ENCODE data around the gene TH.
"Not testable (repeated sequence)": the region's sequence is repeated elsewhere in the genome, so short reads cannot be mapped to it uniquely, and the experiment has no call there.

The TH gene

GRCh38 chr11:2128130-2128510 is 43.5 kb downstream of the TH start:
- no peak for DNase-seq

GRCh38 chr11:2127482-2128129 is 44.0 kb downstream of the TH start:
- no peak for DNase-seq

GRCh38 chr11:2126520-2127085 is 45.0 kb downstream of the TH start:
- DNase-seq = no peak

- DNase-seq = not testable (repeated sequence)
Measured at GRCh38 chr11:2124736-2125484, 46.7 kb downstream of the TH start.

GRCh38 chr11:2123628-2123960 is 48.0 kb downstream of the TH start:
- no peak for DNase-seq

GRCh38 chr11:2122907-2123627 is 48.5 kb downstream of the TH start:
- no peak for DNase-seq

- no peak for DNase-seq
Measured at GRCh38 chr11:2122222-2122906, 49.3 kb downstream of the TH start.

GRCh38 chr11:2121227-2122130 is 50.1 kb downstream of the TH start:
- DNase-seq = no peak

- no peak for DNase-seq
Measured at GRCh38 chr11:2120359-2121100, 51.1 kb downstream of the TH start.

- DNase-seq = no peak
Measured at GRCh38 chr11:2118677-2119076, 52.9 kb downstream of the TH start.

- DNase-seq = no peak
Measured at GRCh38 chr11:2116680-2117079, 54.9 kb downstream of the TH start.

GRCh38 chr11:2115308-2115707 is 56.3 kb downstream of the TH start:
- DNase-seq = no peak

- no peak for DNase-seq
Measured at GRCh38 chr11:2114430-2115241, 57.0 kb downstream of the TH start.
